Skeletal muscle tissue (tissue), 4 donors: ENCODE results near the gene AGTPBP1. TPM values are rescaled to one million over a fixed set of nuclear protein-coding genes. Genes with fewer than 3 reads are reported as not detected.

Source experiments
- H3K27ac ChIP-seq: one replicate; pipeline ENCODE4 v1.7.0; 2013; ENCODE audit warnings: mild to moderate bottlenecking, low read depth, low read length, inconsistent platforms
- H3K27me3 ChIP-seq, 3 donors: one replicate each; pipeline ENCODE4 v1.7.0; 2013; ENCODE audit warnings: low read length in 3 of 3; ENCODE audit not compliant: control insufficient read depth in 3 of 3, insufficient read depth in 3 of 3
- H3K36me3 ChIP-seq, 3 donors: one replicate each; pipeline ENCODE4 v1.7.0; 2013; ENCODE audit warnings: low read length in 3 of 3; ENCODE audit not compliant: control insufficient read depth in 3 of 3, insufficient read depth in 3 of 3
- H3K4me1 ChIP-seq, 3 donors: one replicate each; pipeline ENCODE4 v1.7.0; 2013; ENCODE audit warnings: low read length in 3 of 3, mild to moderate bottlenecking in 3 of 3; ENCODE audit not compliant: control insufficient read depth in 3 of 3, insufficient read depth in 3 of 3
- H3K4me3 ChIP-seq, 3 donors: one replicate each; pipeline ENCODE4 v1.7.0; 2013; ENCODE audit warnings: low read length in 3 of 3
- H3K9ac ChIP-seq, 3 donors: one replicate each; pipeline ENCODE4 v1.7.0; 2013; ENCODE audit warnings: low read length in 3 of 3, mild to moderate bottlenecking in 3 of 3, moderate library complexity in 2 of 3, low read depth in 1 of 3
- H3K9me3 ChIP-seq, 3 donors: one replicate each; pipeline ENCODE4 v1.7.0; 2013; ENCODE audit warnings: low read length in 3 of 3; ENCODE audit not compliant: control insufficient read depth in 3 of 3
- total RNA-seq: library from RNA; depleted of rRNA; stranded (reverse); fragments of >200 nt; gene quantifications from one replicate; pipeline ENCODE4 v1.2.3, GENCODE V29; 2014
- donor health status: Osteomylitis.

AGTPBP1 gene
- total RNA-seq, 1 donor from 2014 or later: 37.6 TPM

DNA sequence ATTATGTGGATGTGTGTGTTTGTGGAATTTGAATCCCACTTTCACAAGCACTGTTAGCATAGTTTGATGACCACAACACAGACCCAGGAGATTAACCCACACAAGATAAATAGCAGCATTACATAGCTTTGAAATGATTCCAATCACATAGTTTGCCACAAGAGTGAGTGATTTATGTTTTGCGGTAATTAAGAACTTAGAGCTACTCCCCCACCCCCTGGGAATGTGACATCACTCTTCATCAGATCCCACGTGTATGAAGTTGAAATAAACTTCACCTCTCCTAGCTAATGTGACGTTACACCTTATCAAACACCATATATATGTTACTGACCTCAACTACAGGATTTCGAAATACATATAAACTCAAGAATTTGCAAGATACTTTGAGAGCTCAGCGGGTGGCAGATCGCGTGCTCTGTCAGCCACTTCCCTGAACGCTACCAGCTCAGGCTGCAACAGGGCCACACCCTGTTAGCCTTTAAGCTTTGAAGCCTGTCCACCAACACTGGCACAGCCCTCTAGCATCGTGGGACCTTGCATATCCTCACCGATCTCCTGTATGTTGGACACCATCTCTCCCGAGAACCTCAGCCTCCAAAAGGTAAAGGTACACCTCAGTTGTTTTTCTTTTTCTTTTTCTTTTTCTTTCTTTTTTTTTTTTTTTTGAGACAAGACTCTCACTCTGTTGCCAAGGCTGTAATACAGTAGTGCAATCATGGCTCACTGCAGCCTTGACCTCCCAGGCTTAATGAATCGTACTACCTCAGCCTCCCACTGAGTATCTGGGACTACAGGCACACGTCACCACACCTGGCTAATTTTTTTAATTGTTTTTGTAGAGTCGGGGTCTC lies 1.7 kb upstream of the AGTPBP1 start:
- Histone ChIP-seq H3K4me1 (peaks cover 0 to 13% (median 13%) of the 10 kb centered on the region in 3 donors), H3K4me3 (no peak overlapping the region), H3K9me3 (no peaks in the 10 kb centered on the region), H3K27me3 (no peaks in the 10 kb centered on the region), H3K36me3 (no peaks in the 10 kb centered on the region), H3K9ac (no peak overlapping the region), H3K27ac (no peak overlapping the region)

DNA sequence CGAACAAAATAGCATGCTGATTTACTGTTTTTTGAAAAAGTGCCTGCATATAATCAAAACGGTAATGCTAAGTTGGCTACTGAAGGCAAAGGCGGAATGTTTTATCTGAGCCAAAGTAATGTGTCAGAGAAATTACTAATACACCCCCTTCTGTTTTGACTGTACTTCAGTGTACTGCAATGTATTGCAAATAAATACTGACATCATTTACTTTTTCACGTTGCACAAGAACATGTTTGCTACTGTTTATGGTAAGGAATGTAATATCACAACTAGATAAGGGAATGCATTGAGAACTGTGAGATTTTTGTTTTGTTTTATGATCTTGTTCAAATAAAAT lies 813 bp upstream of the AGTPBP1 start:
- peak overlapping the region; percentile 74 to 86 (median 74) for H3K4me3 ChIP-seq
- H3K27ac ChIP-seq: peak overlapping the region; percentile 66
- H3K36me3 ChIP-seq: no peaks in the 10 kb centered on the region
- H3K27me3 ChIP-seq: no peaks in the 10 kb centered on the region
- peaks cover 0 to 13% (median 13%) of the 10 kb centered on the region in 3 donors for H3K4me1 ChIP-seq
- H3K9me3 ChIP-seq: no peaks in the 10 kb centered on the region
- peak overlapping the region; percentile 80 to 83 (median 80) for H3K9ac ChIP-seq

DNA sequence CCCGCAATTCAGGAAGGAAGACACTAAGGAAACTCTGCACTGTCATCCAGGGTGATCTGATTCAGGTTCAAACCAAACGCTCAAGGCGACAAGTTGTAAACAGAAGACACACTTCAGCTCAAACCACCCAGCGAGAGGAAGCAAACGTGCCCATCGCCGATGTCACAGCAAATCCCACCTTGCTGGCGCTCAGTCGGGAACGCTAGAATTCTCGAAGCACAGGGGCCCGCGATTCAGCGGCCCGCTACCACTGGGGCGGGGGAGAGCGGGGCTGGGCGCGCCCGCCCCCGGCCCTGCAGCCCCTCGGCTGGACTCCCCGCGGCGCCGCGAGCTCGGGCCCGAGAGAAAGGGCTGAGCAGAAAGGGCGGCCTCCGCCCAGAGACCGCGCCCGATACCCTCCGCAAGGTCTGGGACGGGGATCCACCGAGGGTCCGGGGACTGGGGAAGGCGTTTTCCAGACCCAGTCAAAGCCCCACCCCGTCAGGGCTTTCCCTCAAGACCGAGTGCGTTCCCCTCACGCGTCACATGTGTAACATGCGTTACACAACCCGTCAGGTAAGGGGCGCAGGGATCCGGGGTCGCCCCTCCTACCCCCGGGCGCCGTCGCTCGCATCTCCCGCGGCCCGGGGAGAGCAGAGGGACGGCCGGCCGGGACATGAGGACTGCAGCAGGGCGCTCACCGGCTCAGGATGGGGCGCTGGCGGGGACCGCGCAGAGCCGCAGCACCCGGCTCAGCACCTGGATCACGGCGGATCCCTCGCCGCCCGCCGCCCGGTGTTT lies 469 bp downstream of the AGTPBP1 start:
- no peaks in the 10 kb centered on the region for H3K36me3 ChIP-seq
- peaks cover 0 to 13% (median 13%) of the 10 kb centered on the region in 3 donors for H3K4me1 ChIP-seq
- peak overlapping the region; percentile 84 to 94 (median 85) for H3K4me3 ChIP-seq
- peak overlapping the region; percentile 85 to 93 (median 89) for H3K9ac ChIP-seq
- H3K9me3 ChIP-seq: no peaks in the 10 kb centered on the region
- peak overlapping the region; percentile 87 for H3K27ac ChIP-seq
- H3K27me3 ChIP-seq: no peaks in the 10 kb centered on the region

DNA sequence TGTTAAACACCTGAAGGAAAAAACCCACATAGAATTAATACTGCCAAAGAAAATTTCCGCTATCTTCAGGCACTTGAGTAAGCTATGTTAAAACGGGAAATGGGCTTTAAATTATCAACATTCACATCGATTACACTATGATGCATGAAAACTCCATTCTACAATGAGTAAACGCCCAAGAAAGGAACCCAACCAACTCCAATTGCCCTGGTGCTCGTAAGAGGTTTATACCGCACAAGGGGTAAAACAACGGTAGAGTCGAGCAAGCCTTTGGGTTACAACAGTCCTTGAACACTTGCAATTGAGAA lies 1.0 kb downstream of the AGTPBP1 start:
- Histone ChIP-seq H3K4me3 (peak overlapping the region; percentile 84 to 94 (median 85)), H3K36me3 (no peaks in the 10 kb centered on the region), H3K27me3 (no peaks in the 10 kb centered on the region), H3K27ac (peak overlapping the region; percentile 87), H3K9me3 (no peaks in the 10 kb centered on the region), H3K9ac (peak overlapping the region; percentile 85 to 93 (median 89)), H3K4me1 (peaks cover 0 to 13% (median 13%) of the 10 kb centered on the region in 3 donors)

DNA sequence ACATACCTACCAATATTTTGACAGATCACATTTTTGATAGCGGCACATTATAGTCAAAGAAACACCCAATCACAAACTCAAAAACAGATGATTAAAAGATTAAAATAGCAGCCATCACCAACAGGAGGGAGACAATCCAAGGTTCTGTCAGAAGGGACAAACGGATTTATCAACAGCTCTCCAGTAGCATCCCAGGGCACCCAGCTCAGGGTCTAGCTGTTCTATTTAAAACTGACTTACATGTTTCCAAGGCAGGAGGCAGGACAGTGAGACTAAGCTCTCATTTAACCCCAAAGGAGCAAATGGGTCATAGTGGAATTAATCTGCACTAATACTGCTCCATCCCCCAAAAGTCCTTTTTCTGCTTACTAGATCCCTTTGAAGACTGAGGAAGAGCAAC lies 3.2 kb downstream of the AGTPBP1 start:
- peak overlapping the region; percentile 6 for H3K27ac ChIP-seq
- peak overlapping the region in 2 of 3 donors; percentile 0 to 43 for H3K4me3 ChIP-seq
- no peaks in the 10 kb centered on the region for H3K27me3 ChIP-seq
- no peaks in the 10 kb centered on the region for H3K36me3 ChIP-seq
- H3K9ac ChIP-seq: peak overlapping the region in 1 of 3 donors; percentile 51
- H3K4me1 ChIP-seq: peaks cover 0 to 13% (median 13%) of the 10 kb centered on the region in 3 donors
- H3K9me3 ChIP-seq: no peaks in the 10 kb centered on the region

DNA sequence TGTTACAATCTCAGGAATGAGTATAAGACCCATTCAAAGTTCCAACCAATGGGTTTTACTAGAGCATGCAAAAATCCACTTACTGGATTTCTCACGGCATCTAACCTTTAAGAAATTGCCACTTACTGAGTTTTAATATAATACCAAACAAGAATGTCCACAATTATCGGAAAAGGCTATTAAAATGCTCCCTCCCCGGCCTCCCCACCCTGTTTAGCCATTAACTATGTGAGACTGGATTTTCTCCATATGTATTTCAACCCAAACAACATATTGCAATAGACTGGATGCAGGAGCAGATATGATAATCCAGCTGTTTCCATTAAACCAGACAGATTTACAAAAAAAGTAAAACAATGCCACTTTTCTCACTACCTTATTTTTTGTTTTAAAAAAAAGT lies 4.1 kb downstream of the AGTPBP1 start:
- Histone ChIP-seq H3K4me1 (peaks cover 0 to 13% (median 12%) of the 10 kb centered on the region in 3 donors), H3K36me3 (no peaks in the 10 kb centered on the region), H3K27ac (no peak overlapping the region), H3K9me3 (no peaks in the 10 kb centered on the region), H3K4me3 (no peak overlapping the region), H3K27me3 (no peaks in the 10 kb centered on the region), H3K9ac (no peak overlapping the region)

DNA sequence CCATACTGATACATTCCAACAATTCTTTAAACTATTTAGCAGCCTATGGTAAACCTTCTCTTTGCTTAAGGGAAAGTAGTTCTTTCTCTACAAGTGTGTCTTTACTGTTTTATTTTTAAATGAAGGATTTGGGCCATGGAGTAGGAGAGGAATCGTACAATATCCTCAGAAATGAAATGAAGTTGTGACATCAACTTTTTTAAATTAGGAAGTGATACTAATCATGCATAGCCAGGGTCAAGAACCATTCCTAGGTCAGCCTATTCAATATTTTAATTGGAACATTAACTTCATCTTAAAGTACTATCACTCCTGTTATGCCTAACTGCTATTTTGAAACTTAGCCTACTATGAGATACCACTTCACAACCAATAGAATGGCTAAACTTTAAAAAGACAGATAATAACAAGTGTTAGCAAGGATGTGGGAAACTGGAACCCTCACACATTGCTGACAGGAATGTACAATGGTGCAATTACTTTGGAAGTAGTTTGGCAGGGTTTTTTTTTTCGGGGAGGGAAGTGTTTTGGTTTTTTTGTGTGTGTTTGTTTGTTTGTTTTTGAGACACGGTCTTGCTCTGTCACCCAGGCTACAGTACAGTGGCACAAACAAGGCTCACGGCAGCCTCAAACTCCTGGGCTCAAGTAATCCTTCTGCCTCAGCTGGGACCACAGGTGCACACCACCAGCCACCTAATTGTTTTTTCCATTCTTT lies 10.7 kb downstream of the AGTPBP1 start:
- H3K27me3 ChIP-seq: no peaks in the 10 kb centered on the region
- H3K4me1 ChIP-seq: no peaks in the 10 kb centered on the region
- no peaks in the 10 kb centered on the region for H3K36me3 ChIP-seq
- H3K9ac ChIP-seq: no peak overlapping the region
- no peaks in the 10 kb centered on the region for H3K9me3 ChIP-seq
- H3K4me3 ChIP-seq: no peak overlapping the region
- H3K27ac ChIP-seq: no peak overlapping the region

DNA sequence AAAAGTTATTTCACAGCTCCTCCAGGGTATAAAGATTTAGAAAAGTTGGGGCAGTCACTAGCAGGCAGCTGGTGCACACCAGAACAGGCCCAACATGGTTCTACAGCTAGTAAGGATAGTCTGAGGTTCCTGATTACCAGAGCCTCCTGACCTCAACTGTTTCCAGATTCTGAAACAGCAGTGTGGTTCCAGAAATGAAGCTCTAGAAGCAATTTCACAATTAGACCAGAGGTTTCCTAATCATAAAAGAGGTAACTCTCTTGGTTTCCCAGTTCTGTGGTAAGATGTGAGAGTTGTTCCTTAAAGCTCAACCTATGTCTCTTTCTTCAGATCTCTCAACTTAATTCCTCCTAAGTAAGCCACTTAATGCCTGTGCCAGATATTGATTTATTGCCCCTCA lies 11.9 kb downstream of the AGTPBP1 start:
- H3K9ac ChIP-seq: no peak overlapping the region
- H3K4me3 ChIP-seq: no peak overlapping the region
- no peaks in the 10 kb centered on the region for H3K4me1 ChIP-seq
- H3K9me3 ChIP-seq: no peaks in the 10 kb centered on the region
- no peak overlapping the region for H3K27ac ChIP-seq
- H3K27me3 ChIP-seq: no peaks in the 10 kb centered on the region
- H3K36me3 ChIP-seq: no peaks in the 10 kb centered on the region

DNA sequence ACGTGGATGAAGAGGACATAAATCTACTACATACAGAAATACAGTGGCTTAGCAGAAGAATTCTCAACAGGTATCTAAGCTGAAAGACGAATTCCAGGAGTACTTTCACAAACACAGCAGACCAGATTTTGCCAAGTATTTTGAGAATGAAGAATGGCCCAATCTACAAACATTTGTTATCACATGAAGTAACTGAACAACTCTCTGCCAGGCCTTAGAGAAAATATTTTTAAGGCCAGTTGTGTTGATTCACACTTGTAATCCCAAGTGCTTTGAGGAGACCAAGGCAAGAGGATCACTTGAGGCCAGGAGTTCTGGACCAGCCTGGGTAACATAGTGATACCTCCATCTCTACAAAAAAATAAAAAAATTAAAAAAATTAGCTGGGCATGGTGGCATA lies 14.3 kb downstream of the AGTPBP1 start:
- Histone ChIP-seq H3K27me3 (no peaks in the 10 kb centered on the region), H3K4me3 (no peak overlapping the region), H3K4me1 (no peaks in the 10 kb centered on the region), H3K36me3 (peaks cover 0 to 2% (median 0%) of the 10 kb centered on the region in 3 donors), H3K9me3 (no peaks in the 10 kb centered on the region), H3K9ac (no peak overlapping the region), H3K27ac (no peak overlapping the region)
